Right lobe of liver (tissue), 4 donors: Measurements from ENCODE around the gene STX11.

ENCODE experiments used
- POLR2A ChIP-seq: fragments of 450-650 bp; IDR thresholded peaks from one replicate; pipeline ENCODE4 v1.6.1; 2017; ENCODE audit warnings: antibody characterized with exemption, mild to moderate bottlenecking
- TF ChIP-seq, protein P1 (sequence below), 4 donors: fragments of 200-600 bp in 3 of 4; fragments of 450-650 bp in 1 of 4; IDR thresholded peaks; one replicate each; pipeline versions ENCODE4 v1.5.1 to v1.8.0; 2016 to 2022; ENCODE audit warnings: antibody characterized with exemption in 4 of 4, mild to moderate bottlenecking in 2 of 4
- donor health status: DM: no; HTN: no; CAD: no.
- donor health status: DM: no; HTN: no; CAD: no.
- donor health status: DM: no; HTN: yes; CAD: no.

DNA sequence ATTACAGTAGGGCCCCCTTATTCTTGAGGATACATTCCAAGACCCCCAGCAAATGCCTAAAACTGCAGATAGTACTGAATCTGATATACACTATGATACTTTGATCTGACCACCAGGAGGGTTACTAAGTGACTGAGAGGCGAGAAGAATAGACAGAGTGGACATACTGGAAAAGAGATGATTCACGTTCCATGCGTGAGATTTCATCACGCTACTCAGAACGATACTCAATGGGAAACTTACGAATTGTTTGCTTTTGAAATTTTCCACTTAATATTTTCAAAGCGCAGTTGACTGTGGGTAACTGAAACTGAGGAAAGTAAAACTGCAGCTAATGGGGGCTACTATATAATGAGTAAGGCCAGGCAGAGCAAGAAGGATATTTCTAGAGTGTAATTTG is 60.8 kb downstream of the STX11 start:
- TF ChIP-seq, protein P1, sequence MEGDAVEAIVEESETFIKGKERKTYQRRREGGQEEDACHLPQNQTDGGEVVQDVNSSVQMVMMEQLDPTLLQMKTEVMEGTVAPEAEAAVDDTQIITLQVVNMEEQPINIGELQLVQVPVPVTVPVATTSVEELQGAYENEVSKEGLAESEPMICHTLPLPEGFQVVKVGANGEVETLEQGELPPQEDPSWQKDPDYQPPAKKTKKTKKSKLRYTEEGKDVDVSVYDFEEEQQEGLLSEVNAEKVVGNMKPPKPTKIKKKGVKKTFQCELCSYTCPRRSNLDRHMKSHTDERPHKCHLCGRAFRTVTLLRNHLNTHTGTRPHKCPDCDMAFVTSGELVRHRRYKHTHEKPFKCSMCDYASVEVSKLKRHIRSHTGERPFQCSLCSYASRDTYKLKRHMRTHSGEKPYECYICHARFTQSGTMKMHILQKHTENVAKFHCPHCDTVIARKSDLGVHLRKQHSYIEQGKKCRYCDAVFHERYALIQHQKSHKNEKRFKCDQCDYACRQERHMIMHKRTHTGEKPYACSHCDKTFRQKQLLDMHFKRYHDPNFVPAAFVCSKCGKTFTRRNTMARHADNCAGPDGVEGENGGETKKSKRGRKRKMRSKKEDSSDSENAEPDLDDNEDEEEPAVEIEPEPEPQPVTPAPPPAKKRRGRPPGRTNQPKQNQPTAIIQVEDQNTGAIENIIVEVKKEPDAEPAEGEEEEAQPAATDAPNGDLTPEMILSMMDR (IDR thresholded peaks at IDR 0.05): no peak
- no peak for TF ChIP-seq POLR2A
